NAMALWA (cell line): ENCODE data around the gene LRCH2.
"Not testable (repeated sequence)": the region's sequence is repeated elsewhere in the genome, so short reads cannot be mapped to it uniquely, and the experiment has no call there.

Experiments used
- DNase-seq: peaks from one replicate; pipeline ENCODE4 v3.0.0-alpha.2; 2015; ENCODE audit warnings: low spot score

Gene LRCH2, protein sequence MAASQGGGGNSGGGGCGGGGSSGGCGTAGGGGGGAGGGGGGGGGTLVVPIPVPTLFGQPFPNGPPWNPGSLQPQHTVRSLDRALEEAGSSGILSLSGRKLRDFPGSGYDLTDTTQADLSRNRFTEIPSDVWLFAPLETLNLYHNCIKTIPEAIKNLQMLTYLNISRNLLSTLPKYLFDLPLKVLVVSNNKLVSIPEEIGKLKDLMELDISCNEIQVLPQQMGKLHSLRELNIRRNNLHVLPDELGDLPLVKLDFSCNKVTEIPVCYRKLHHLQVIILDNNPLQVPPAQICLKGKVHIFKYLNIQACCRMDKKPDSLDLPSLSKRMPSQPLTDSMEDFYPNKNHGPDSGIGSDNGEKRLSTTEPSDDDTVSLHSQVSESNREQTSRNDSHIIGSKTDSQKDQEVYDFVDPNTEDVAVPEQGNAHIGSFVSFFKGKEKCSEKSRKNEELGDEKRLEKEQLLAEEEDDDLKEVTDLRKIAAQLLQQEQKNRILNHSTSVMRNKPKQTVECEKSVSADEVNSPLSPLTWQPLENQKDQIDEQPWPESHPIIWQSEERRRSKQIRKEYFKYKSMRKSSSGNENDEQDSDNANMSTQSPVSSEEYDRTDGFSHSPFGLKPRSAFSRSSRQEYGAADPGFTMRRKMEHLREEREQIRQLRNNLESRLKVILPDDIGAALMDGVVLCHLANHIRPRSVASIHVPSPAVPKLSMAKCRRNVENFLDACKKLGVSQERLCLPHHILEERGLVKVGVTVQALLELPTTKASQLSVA

GRCh38 chrX:115233497-115234455 lies at the start of gene LRCH2:
Gene LRCH2, minus strand, starts transcription at chrX:115234096. Its CDS starts 55 bp downstream, at chrX:115234041.
- DNase-seq = no peak

GRCh38 chrX:115269051-115269683 lies 35.3 kb upstream of the LRCH2 start:
- DNase-seq = no peak

DNA sequence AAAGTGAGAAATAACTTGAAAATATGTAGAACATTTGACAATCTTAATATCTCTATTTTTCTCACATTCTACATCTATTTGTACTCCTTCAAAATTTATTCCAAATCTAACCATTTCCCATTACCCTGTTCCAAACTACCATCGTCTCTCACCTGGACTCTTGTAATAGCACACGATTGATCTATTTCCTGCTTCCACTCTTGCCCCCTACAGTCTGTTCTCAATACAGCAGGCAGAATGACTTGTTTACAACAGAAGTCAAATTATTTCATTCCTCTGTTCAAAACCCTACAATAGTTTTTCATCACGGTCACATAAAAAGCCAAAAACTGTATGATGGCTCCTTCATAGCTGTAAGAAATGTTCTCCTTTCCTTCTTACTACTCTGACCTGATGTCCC lies 34.5 kb upstream of the LRCH2 start:
- DNase-seq = peak; percentile 37

- no peak for DNase-seq
Observed at GRCh38 chrX:115266300-115266699, 32.4 kb upstream of the LRCH2 start.

- no peak for DNase-seq
Observed at GRCh38 chrX:115264009-115264408, 30.1 kb upstream of the LRCH2 start.

- DNase-seq = no peak
Observed at GRCh38 chrX:115261148-115261547, 27.3 kb upstream of the LRCH2 start.

DNA sequence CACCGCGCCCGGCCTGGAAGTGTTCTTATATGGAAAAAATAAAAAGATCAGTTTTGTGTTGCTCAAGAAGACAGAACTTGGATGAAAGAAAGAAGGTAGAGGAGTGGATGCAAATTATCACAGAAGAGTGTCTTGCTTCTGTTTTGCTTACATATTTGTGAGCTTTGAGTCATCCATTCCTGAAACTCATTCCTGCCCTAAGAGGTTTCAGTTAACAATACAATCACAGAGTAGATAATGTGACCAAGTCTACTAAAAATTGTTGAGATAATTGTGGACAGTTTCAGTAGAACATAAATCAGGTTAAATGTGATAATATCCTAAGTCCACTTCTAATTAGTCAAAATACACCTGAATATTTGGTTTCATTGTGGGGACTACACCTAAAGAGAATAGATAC lies 26.4 kb upstream of the LRCH2 start:
- no peak for DNase-seq

DNA sequence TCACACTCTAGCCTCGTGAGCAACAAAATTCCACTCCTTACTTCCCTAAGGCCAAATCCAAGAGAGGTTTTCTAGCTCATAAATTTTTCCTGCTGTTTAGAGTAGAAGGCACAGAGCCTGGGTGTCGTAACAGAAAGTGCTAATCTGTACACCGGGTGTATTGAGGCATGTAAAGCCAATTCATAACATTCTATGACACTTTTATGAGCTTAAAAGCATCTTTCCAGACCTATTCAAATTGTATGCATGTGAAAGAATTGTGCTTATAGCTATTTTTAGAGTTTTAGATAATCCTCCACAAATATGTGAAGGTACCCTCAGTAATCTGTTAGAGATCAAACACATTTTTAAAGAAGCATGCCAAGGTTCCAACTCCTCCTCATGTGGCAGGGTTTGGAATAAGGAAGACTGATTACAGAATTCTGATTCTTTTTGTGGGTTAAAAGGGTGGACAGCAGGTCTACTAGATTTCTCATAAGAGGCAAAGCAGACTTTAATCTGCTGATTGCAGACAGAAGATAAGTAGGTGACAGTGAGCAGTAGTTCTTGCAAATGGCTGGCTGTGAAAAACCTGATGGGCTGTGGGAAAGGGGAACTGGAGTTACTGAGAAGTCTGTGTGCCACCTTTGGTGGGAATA lies 25.5 kb upstream of the LRCH2 start:
- no peak for DNase-seq

- no peak for DNase-seq
Observed at GRCh38 chrX:115257711-115258110, 23.8 kb upstream of the LRCH2 start.

- no peak for DNase-seq
Observed at GRCh38 chrX:115255003-115255402, 21.1 kb upstream of the LRCH2 start.

DNA sequence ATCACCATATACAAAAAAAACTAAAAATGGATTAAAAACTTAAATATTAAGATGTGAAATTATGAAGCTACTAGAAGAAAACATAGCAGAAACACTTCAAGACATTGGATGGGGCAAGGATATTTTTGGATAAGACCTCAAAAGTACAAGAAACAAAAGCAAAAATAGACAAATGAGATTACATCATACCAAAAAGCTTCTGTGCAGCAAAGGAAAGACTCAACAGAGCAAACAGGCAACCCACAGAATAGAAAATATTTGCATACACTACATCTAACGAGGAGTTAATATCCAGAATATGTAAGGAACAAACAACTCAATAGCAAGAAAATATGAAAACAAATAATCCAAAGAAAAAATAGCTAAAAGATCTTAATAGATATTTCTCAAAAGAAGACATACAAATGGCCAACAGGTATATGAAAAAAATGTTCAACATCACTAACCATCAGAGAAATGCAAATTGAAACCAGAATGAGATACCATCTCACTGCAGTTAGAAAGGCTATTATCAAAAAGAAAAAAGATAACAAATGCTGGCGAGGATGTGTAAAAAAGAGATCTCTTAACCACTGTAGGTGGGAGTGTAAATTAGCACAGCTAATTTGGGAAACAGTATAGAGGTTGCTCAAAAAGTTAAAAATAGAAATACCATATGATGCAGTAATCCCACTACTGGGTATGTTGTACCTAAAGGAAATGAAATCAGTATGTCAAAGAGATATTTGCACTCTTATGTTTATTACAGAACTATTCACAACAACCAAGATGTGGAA lies 17.8 kb upstream of the LRCH2 start:
- peak; percentile 2 for DNase-seq

GRCh38 chrX:115237056-115237455 lies 3.2 kb upstream of the LRCH2 start:
- no peak for DNase-seq

- no peak for DNase-seq
Observed at GRCh38 chrX:115236560-115236959, 2.7 kb upstream of the LRCH2 start.

DNA sequence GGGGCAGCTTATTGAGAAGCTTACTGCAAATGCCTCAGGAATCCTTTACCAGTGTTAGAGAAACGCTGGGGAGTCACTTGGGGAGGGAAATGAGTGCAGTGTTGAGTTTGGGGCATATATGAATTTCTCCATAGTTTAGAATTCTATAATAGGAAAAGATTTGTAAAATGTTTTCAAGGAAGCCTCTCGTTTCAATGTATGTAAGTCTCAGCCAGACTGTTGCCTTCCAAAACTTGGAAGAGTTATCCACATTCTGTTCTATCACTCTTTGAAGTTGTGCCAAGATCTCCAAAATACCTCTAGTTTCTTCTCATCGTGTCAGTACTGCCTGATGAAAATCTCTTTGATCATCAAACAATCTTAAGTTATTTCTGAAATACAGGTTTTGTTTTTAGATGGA lies 565 bp upstream of the LRCH2 start:
- no peak for DNase-seq

DNA sequence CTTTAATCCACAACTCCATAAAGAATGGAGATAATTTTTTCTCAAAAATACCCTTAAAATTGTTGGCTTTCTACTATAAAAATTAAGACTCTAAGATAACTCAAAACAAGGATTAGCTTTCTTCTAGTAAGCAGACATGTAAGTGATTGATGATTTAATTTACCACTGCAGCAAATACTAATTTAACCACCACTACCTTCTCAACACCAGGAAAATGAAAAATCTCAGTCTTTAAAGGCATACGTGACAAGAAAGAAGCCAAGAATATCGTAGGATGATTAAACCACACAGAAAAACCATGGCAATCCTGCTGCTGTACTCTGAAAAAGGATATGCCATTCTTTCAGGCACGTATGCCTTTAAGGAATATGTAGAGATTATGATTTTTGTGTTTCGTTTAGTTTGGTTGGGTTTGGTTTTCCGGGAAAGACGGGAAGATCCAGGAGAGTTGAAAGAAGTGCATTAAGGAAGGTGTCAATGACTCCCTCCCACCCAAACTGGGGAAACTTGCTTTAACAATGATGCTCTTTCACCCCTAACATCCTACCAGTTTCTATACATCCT lies 881 bp downstream of the LRCH2 start:
- no peak for DNase-seq

- DNase-seq = no peak
Observed at GRCh38 chrX:115229337-115230003, 4.4 kb downstream of the LRCH2 start.

GRCh38 chrX:115226929-115227328 lies 7.0 kb downstream of the LRCH2 start:
- peak; percentile 46 for DNase-seq

GRCh38 chrX:115217346-115217745 lies 16.6 kb downstream of the LRCH2 start:
- not testable (repeated sequence) for DNase-seq

- DNase-seq = no peak
Observed at GRCh38 chrX:115214605-115215004, 19.3 kb downstream of the LRCH2 start.

DNA sequence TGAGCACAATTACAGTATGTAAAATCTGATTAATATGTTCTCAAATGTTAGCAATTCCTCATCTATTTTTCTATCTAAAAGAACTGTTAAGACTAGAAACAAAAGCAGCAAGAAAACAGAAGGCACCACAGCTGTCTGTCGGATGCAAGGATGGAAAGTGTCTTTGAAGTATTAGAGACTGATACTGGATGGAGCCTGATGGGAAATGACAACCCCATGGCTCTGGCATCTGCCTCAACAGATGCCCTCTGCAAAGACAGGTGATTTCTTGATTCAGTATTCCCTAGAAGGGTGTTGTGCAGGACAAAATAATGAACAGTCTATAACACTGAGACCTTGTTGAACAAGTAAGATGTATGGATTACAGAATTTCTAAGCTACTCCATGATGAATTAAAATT lies 19.7 kb downstream of the LRCH2 start:
- no peak for DNase-seq
